Tibial nerve (tissue), 4 donors: ENCODE data around the gene PTPRT. TPM values are rescaled to one million over a fixed set of nuclear protein-coding genes. Genes with fewer than 3 reads are reported as not detected.

Experiments
- DNase-seq, 2 donors: peaks; one replicate each; pipeline ENCODE4 v3.0.0-alpha.2; 2019; ENCODE audit warnings: low spot score in 2 of 2
- H3K27ac ChIP-seq, 4 donors: fragments of 200-600 bp; sonication (generic) in 3 of 4; one replicate each; pipeline ENCODE4 v1.5.1; 2017 to 2019; ENCODE audit warnings: mild to moderate bottlenecking in 1 of 4
- H3K27me3 ChIP-seq, 2 donors: fragments of 200-600 bp; sonication (generic) in 1 of 2; one replicate each; pipeline versions ENCODE4 v1.5.1 to v1.6.0; 2017 to 2019
- H3K36me3 ChIP-seq, 3 donors: fragments of 200-600 bp; sonication (generic); one replicate each; pipeline ENCODE4 v1.5.1; 2018 to 2019
- H3K4me1 ChIP-seq, 4 donors: fragments of 200-600 bp; sonication (generic) in 3 of 4; one replicate each; pipeline ENCODE4 v1.5.1; 2017 to 2019
- H3K4me3 ChIP-seq, 4 donors: fragments of 200-600 bp; sonication (generic) in 3 of 4; one replicate each; pipeline ENCODE4 v1.5.1; 2017 to 2019; ENCODE audit warnings: mild to moderate bottlenecking in 1 of 4, moderate library complexity in 1 of 4
- H3K9me3 ChIP-seq, 4 donors: fragments of 200-600 bp; sonication (generic) in 3 of 4; one replicate each; pipeline ENCODE4 v1.5.1; 2017 to 2019
- CTCF ChIP-seq, 5 experiments: fragments of 200-600 bp in 3 of 5; fragments of 450-650 bp in 2 of 5; sonication (generic) in 3 of 5; IDR thresholded peaks; one replicate each; pipeline ENCODE4 v1.5.1; 2016 to 2019; ENCODE audit warnings: antibody characterized with exemption in 5 of 5, mild to moderate bottlenecking in 3 of 5, moderate library complexity in 2 of 5
- EP300 ChIP-seq, 2 donors: sonication (generic); formaldehyde crosslinking; IDR thresholded peaks; one replicate each; pipeline ENCODE4 v1.6.1; 2017; ENCODE audit warnings: antibody characterized with exemption in 2 of 2, mild to moderate bottlenecking in 1 of 2
- POLR2A ChIP-seq, 2 donors: fragments of 450-650 bp; IDR thresholded peaks; one replicate each; pipeline ENCODE4 v1.6.1; 2017; ENCODE audit warnings: antibody characterized with exemption in 2 of 2, mild to moderate bottlenecking in 2 of 2, moderate library complexity in 2 of 2
- WGBS, 2 donors: methylation state at CpG; one replicate each; pipeline ENCODE4 v1.1.5; 2018; 5-methylcytosine and 5-hydroxymethylcytosine counted together
- total RNA-seq, 4 donors: library from RNA; depleted of rRNA; stranded (reverse); fragments of >200 nt; gene quantifications; one replicate each; pipeline ENCODE4 v1.1.0, GENCODE V29; 2016

The PTPRT gene
- total RNA-seq, 4 donors from 2014 or later = under 0.01 TPM; not detected in 3

GRCh38 chr20:42875581-42875980 lies 314.1 kb downstream of the PTPRT start:
- Histone ChIP-seq H3K27me3 (no peaks in the 10 kb centered on the region), H3K9me3 (no peaks in the 10 kb centered on the region), H3K4me1 (no peaks in the 10 kb centered on the region), H3K4me3 (no peak overlapping the region), H3K27ac (no peak overlapping the region), H3K36me3 (no peaks in the 10 kb centered on the region)
- TF ChIP-seq EP300 (IDR thresholded peaks at IDR 0.05) (no peak), CTCF (IDR thresholded peaks at IDR 0.05) (no peak), POLR2A (IDR thresholded peaks at IDR 0.05) (no peak)
- no peak for DNase-seq
- WGBS, 2 donors = 62 to 64% methylated on average over 2 of the region's 2 CpGs

- Histone ChIP-seq H3K27me3 (no peaks in the 10 kb centered on the region), H3K9me3 (no peaks in the 10 kb centered on the region), H3K4me1 (no peaks in the 10 kb centered on the region), H3K4me3 (no peak overlapping the region), H3K27ac (no peak overlapping the region), H3K36me3 (no peaks in the 10 kb centered on the region)
- TF ChIP-seq CTCF (IDR thresholded peaks at IDR 0.05) (no peak), POLR2A (IDR thresholded peaks at IDR 0.05) (no peak), EP300 (IDR thresholded peaks at IDR 0.05) (no peak)
- DNase-seq = no peak
- 69 to 71% methylated on average over 3 of the region's 3 CpGs for WGBS, 2 donors
Observed at GRCh38 chr20:42873259-42873658, 316.4 kb downstream of the PTPRT start.

GRCh38 chr20:42864116-42864515 lies 325.6 kb downstream of the PTPRT start:
- Histone ChIP-seq H3K36me3 (no peaks in the 10 kb centered on the region), H3K4me3 (no peak overlapping the region), H3K9me3 (no peaks in the 10 kb centered on the region), H3K27me3 (no peaks in the 10 kb centered on the region), H3K4me1 (no peaks in the 10 kb centered on the region), H3K27ac (no peak overlapping the region)
- TF ChIP-seq POLR2A (IDR thresholded peaks at IDR 0.05) (no peak), CTCF (IDR thresholded peaks at IDR 0.05) (no peak), EP300 (IDR thresholded peaks at IDR 0.05) (no peak)
- no peak for DNase-seq
- WGBS, 2 donors = 67 to 82% methylated on average over 3 of the region's 3 CpGs

GRCh38 chr20:42862446-42862845 lies 327.3 kb downstream of the PTPRT start:
- WGBS, 2 donors = 66 to 67% methylated on average over 5 of the region's 5 CpGs
- no peak overlapping the region for H3K27ac ChIP-seq

GRCh38 chr20:42857446-42857845 lies 332.3 kb downstream of the PTPRT start:
- 68 to 79% methylated on average over 7 of the region's 7 CpGs for WGBS, 2 donors
- Histone ChIP-seq H3K36me3 (no peaks in the 10 kb centered on the region), H3K27ac (no peak overlapping the region), H3K27me3 (no peaks in the 10 kb centered on the region), H3K4me3 (no peak overlapping the region), H3K9me3 (no peaks in the 10 kb centered on the region), H3K4me1 (no peaks in the 10 kb centered on the region)
- no peak for DNase-seq
- no peak for TF ChIP-seq EP300 (IDR thresholded peaks at IDR 0.05)
- TF ChIP-seq POLR2A (IDR thresholded peaks at IDR 0.05) = no peak
- no peak for TF ChIP-seq CTCF (IDR thresholded peaks at IDR 0.05)

More at GRCh38 chr20:42862446-42862845, 327.3 kb downstream of the PTPRT start:
- Histone ChIP-seq H3K27me3 (no peaks in the 10 kb centered on the region), H3K36me3 (no peaks in the 10 kb centered on the region), H3K4me1 (no peaks in the 10 kb centered on the region), H3K9me3 (no peaks in the 10 kb centered on the region), H3K4me3 (no peak overlapping the region)
- DNase-seq = no peak
- TF ChIP-seq CTCF (IDR thresholded peaks at IDR 0.05) = no peak
- TF ChIP-seq POLR2A (IDR thresholded peaks at IDR 0.05) = no peak
- TF ChIP-seq EP300 (IDR thresholded peaks at IDR 0.05) = no peak
